Measurements from ENCODE around the gene KASH5.
A peak's percentile ranks its signal among the peaks of the same experiment; 100 is the strongest.
"Not testable (repeated sequence)": the region's sequence is repeated elsewhere in the genome, so short reads cannot be mapped to it uniquely, and the experiment has no call there.

KASH5 gene

DNA sequence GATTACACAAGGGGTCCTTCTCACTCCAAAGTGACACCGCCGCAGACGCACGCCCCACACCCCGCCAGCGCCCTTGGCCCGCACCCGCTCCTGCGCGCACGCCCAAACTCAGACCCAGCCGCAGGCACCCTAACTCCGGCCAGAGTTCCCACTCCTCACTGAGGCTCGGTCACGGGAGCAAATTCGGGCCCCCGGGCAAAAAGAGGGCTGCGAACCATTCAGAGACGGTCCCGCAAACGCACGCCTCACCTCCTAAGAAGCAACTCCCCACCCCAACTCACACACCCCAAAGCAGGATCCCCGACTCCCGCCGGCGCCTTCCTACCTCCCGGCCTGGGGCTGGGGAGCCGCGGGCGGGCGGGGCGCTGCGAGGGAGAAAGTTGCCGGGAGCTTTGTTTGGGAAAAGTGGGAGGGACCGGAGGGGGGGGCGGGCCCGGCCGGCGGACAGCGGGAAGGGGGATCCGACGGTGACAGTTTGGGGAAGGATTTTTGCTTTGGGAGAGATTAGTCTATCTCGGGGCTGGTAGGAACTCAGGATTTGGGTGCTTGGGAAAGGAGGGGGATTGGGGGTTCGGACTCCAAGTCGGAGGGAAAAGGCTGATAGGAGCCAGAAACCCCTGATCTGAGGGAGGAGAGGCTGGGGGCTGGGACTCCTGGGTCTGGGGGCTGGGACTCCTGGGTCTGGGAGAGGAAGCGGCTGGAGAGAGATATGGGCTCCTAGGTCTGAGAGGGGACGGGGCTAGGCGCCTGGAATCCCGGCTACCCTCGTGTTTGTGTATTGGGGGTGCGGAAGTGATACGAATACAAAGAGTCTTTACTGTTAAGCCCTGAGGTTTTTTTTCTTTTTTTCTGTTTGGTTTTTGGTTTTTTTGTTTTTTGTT is 25.8 kb upstream of the KASH5 start, which contains the start of gene TEAD2:
TEAD2 (minus strand) TSS at position 369 of the 881 bp plus-strand sequence. CDS start 2,341 bp downstream, outside the sequence.
- no peak for DNase-seq

DNA sequence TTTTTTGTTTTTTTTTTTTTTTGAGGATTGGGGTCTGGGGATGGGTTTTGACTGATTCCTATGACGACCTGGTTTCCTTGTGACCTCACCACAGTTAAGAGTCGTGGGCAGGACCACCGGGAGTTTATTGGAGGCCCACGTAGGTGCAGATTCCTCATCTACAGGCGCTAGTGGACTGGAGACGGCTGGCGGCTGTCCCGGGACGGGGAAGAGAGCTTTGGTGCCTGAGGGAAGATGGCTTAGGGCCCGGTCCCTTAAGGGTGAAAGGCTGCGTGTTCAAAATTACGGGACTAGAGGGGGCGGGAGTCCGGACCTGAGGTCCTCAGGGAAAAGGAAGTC is 25.2 kb upstream of the KASH5 start:
- peak in 1 of 2 donors; percentile 6 for DNase-seq

DNA sequence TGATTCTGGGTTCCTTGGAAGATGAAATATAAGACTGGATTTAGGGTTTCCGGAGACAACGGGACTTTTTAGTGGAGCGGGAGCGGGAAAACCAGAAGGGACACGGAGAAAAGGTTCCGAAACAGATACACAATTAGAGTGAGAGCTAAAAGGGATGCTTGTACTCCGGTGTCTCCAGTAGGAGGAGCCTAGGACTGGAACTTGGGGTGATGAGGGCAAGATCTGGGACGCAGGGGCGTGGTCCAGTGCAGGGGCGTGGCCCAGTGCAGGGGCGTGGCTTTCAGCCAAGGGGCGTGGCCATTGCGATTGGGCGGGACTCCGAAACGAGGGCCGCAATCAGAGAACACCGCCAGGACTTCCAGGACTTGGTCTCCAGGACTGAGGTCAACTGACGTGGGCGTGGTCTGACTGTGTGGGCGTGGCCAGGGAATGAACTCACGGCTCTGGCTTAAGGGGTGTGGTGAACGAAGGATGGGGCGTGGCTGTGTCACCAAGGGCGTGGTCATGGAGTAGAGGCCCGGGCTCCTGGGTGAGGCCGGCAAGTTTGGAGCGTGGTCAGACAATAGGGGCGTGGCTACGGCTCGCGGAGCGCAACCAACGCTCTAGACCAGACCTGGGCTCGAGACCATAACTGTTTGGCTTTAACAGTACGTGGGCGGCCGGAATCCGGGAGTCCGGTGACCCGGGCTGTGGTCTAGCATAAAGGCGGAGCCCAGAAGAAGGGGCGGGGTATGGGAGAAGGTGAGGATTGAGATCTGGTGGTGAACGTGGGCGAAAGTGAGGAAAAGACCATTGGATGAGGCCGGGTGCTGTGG is 24.6 kb upstream of the KASH5 start, which contains the start of gene DKKL1:
DKKL1 (plus strand) TSS at position 610 of the 815 bp plus-strand sequence; CDS start at position 732, 122 bp downstream.
- DNase-seq: peak; percentile 98 to 100

DNA sequence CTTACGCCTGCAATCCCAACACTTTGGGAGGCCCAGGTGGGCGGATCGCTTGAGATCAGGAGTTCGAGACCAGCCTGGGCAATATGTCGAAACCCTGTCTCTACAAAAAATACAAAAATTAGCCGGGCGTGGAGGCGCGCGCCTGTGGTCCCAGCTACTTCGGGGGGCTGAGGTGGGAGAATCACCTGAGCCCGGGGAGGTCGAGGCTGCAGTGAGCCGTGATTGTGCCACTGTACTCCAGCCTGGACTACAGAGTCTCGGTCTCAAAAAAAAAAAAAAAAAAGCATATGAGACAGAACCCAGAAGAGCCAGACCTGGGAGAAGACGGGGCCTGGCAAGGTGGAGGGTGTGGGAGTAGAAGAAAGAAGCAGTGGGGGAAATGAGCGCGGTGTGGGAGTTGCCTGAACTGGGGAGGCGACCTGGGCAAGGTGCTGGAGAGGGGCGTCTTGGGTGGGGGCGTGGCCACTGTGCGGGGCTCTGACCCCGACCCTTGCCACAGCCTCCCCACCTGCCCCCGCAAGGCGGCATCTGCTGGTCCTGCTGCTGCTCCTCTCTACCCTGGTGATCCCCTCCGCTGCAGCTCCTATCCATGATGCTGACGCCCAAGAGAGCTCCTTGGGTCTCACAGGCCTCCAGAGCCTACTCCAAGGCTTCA is 23.8 kb upstream of the KASH5 start:
- DNase-seq: no peak

GRCh38 chr19:49366110-49366509 is 21.9 kb upstream of the KASH5 start:
- DNase-seq: peak; percentile 11 to 24

GRCh38 chr19:49368711-49369358 is 19.2 kb upstream of the KASH5 start:
- peak in 1 of 2 donors; percentile 27 for DNase-seq

DNA sequence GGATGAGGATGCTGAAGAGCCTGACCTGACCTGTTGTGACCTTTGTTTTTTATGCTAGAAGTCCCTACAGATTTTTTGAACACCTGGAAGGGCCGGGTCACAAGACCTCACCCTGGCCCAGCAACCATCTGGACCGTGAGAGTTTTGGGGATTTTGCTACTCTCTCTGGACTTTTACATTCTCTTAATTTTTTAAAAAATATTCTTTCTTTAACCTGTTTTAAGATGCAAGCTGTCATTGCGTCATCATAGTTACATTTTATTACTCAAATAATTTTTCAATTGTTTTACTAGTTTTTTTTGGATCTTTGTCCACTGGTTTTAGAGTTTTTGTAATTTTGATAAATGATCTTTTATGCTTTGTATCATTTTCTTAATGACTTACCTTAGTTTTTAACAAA is 16.9 kb upstream of the KASH5 start:
- DNase-seq: no peak

GRCh38 chr19:49373174-49373573 is 14.9 kb upstream of the KASH5 start:
- DNase-seq: not testable (repeated sequence)

DNA sequence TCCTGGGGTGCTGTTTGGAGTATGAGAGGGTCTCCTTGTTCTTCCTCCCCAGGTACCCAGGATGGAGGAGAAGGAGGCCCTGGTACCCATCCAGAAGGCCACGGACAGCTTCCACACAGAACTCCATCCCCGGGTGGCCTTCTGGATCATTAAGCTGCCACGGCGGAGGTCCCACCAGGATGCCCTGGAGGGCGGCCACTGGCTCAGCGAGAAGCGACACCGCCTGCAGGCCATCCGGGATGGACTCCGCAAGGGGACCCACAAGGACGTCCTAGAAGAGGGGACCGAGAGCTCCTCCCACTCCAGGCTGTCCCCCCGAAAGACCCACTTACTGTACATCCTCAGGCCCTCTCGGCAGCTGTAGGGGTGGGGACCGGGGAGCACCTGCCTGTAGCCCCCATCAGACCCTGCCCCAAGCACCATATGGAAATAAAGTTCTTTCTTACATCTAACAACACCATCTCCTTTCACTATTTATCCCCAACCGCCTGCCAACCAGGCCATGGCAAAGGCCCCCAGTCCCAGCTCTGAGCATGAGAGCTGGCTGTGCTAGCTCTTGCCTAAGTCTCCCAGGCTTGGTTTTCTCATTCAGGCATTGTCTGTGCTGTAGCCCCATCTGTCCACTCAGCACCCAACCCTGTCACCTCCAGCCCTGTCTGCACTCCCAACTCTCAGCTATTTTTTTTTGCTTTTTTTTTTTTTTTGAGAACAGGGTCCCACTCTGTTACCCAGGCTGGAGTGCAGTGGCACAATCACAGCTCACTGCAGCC is 13.2 kb upstream of the KASH5 start:
- no peak for DNase-seq

GRCh38 chr19:49378512-49378911 is 9.5 kb upstream of the KASH5 start:
- DNase-seq: no peak

- DNase-seq: no peak
Observed at GRCh38 chr19:49380391-49380790, 7.7 kb upstream of the KASH5 start.

GRCh38 chr19:49382639-49383038 is 5.4 kb upstream of the KASH5 start:
- DNase-seq: no peak

DNA sequence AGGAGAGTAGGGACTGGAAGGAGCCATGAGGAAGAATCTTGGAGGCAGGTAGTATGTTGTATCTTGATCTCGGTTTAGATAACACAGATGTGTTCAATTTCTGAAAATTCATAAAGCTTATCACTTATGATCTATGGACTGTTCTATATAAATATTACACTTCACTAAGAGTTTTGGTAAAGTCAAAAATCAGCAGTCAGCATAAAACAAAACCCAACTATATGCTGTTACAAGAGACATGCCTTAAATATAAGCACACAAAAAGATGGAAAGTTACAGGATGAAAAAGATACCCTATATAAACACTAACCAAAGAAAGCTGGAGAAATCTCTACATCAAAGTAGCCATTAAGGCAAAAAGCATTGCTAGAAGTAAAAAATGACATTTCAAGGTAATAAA is 4.5 kb upstream of the KASH5 start:
- no peak for DNase-seq

DNA sequence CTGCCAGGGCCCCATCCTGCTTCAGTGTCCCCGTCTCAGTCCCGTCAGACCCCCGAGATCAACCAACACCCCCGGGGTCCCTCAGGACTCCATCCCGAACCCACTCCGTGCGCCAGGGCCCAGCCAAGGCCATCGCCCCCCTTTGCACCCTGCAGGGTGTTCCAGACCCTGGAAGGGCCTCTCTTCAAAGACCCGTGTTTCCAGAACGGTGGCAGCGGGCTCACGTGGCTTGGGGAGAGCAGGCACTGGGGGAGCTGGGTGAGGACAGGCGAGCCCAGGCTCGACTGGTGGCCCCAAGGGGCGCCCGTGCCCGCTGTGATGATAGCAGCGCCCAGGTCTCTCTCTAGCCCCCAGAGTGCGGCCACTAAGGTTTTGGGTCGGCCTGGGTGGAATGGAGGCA is 1.4 kb downstream of the KASH5 start:
- no peak for DNase-seq

- DNase-seq: no peak
Observed at GRCh38 chr19:49390131-49390928, 2.3 kb downstream of the KASH5 start.

DNA sequence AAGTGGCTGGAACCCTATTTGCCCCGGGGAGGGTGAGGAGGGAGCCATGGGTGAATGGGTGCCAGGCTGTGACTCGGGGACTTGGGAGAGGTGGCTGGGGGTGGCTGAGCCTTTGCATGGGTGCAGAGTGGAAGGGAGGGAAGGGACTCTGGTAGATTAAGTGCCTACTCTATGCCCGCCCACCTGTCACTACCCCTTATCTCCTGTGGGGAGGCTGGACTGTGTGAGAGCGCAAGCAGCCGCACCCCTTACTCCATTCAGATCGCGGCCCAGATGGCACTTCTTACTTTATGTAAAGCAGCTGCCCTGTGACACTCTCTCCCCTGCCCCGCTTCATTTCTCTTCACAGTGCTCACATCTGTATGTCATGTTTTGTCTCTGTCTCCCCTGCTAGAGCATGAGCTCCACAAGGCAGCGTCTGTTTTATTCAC is 2.9 kb downstream of the KASH5 start:
- DNase-seq: no peak

DNA sequence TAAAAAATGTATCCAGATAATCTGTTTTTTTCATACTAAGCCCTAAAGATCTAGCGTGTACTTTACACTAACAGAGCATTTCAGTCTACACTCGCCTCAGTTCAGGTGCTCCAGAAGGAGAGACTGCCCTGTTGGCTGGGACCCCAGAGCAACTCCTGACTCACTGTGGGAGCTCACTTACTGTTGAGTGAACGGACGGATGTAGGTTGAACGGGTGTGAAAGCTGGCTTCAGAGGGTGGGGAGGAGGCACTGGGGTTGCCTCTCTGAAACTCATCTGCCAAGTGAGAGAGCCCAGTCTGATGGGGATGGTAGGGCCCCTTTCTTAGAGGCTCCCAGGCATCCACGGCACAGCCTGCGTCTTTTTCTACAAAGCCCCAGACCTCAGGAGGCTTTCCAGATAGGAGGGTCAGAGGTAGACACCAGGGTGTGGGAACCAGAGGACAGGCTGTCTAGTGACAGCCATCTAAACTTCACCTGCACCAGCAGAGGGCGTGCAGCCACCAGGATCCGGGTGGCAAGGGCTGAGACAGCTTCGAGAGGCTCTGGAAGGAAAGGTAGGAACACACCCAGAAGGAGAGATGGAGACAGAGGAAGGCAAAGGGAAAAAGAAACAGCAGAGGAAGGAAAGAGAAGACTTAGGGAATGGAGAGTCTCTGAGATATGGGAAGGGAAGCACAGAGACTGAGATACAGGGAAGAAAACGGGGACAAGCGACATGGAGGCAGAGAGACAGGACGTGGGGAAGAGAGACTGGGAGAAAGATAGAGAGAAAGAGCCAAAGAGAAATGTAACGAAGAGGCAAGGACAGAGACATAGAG is 3.7 kb downstream of the KASH5 start:
- peak; percentile 61 to 79 for DNase-seq

- no peak for DNase-seq
Observed at GRCh38 chr19:49393881-49394280, 5.8 kb downstream of the KASH5 start.

DNA sequence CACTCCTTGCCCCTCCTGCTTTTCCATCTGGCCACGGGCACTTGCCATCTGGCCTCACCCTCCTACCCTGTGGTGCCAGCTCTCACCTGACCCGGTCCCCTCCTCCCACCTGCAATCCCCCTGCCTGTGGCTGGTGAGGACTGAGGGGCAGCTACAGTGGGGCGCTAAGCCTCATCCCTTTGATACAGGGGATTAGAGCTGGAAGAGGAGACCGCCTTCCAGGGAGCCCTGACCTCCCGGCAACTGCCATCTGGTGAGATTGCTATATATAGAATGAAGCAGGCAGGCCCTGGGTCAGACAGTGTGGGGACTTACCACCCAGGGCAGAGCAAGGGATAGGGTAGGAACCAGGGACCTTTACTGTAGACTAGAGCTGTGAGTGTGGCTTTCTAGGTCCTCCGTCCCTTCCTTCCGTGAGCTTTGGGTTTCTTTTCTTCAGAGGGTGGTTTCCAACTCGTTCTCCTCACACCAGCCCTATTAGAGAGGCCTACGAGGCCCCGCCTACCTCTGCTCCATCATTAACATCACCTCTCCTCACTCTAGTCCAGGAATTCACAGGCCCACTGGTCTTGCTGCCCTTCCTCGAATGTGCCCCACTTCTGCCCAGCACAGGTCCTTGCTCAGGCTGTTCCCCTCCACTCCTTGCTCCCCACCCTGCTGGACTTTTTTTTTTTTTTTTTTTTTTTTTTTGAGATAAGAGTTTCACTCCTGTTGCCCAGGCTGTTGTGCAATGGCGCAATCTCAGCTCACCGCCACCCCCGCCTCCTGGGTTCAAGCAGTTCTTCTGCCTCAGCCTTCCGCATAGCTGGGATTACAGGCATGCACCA is 7.7 kb downstream of the KASH5 start:
- peak in 1 of 2 donors; percentile 38 for DNase-seq

Measured in inflammatory macrophage (primary cell).